GM18505 (cell line): ENCODE measurements around the gene TMEM170B.

Source experiments
- ATAC-seq: cut with Tn5 transposase; IDR thresholded peaks from one replicate; pipeline ENCODE4 v1.9.1; 2021; ENCODE audit not compliant: unreplicated experiment
- POLR2A ChIP-seq: IDR thresholded peaks from 4 replicates; pipeline ENCODE4 v1.6.1; 2011; ENCODE audit warnings: borderline replicate concordance; ENCODE audit not compliant: insufficient read depth, insufficient read length; ENCODE audit errors: extremely low read depth

Gene TMEM170B

DNA sequence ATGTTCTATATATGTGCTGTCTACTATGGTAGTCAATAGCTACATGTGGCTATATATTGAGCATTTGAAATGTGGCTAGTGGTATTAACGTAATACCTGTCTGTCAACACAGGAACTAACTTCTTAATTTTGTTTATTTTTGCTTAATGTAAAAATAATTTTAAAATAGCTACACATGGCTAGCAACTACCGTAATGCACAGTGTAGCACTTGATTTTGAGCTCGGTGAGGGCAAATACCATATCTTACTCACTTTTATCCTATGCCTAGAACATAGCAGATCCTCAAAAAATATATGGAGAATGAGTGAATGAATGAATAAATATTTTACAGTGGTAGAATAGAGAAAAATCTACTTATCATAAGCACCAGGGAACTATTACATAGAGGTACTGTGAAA, 28.1 kb upstream of the TMEM170B start:
- no peak for ATAC-seq

DNA sequence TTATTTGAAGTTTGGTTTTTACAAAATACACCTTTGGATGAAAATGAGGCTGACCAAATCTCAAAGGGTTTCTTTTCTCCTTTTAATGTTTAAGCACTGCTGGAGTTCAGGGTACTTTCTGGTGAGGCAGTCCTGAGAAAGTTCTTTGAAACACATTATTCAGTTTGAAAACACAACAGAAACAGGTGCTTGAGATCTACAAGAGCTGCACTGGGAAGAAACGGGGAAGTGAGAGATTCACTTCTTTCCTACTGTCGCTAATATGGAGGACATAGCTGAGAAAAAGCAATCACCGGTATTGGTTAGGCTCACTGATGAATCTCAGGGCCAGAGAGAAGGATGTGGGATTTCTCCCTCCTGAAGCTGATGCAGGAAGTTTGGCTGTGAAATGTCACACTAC, 22.9 kb upstream of the TMEM170B start:
- TF ChIP-seq POLR2A: no peak
- no peak for ATAC-seq

More for the DNA sequence above, 28.1 kb upstream of the TMEM170B start:
- TF ChIP-seq POLR2A: no peak

DNA sequence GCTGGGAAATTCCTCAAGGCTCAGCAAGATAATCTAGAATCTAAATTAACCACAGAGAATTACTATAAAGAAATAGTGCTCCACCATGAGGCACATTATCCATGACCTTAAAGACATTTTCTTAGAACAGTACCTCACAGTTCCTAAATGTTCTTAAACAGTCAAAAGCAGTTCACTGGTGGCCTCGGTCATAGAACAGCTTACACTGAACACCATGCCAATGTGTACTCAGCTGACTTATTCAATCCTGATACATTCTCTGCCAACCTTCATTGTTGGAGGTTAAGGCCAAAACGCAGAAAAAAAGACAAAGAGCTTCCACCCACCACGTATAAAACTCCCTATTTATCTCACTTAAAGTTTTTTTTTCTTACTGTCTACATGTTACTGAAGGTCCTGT, 21.8 kb upstream of the TMEM170B start:
- ATAC-seq: no peak

DNA sequence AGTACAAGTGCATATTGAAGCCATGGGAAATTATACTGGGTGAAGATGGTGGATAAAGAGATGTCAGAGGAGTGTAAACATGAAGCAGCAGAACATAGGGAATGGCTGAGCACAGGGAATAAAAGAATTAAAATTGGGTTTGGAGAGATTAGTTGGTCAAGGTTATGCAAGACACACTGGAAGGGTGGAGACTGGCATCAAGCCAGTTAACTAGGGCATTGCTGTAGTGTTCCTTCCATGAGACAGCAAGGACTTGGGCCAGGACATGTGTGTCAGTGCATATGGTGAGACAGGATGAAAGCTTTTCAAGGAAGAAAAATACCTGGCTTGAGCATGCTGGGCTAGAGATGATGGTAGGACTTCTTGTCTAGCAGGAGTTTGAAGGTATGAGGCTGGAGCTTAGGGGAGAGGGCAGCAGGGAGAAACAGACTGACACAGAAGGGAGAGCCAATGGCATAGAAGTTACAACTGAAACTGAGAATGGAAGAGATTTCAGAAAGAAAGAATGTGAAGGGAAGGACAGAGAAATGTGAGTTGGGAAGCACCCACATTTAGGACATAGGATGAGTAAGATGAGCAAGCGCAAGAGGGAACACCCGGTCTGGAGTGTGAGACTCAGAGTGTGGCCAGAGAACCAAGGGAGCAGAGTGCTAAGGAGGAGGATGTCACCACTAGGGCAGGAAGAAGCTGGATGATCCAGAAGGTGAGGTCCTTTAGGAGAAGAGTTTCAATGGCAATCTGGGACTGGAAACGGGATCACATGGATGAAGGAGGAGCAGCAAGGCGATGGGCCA, 14.5 kb upstream of the TMEM170B start:
- ATAC-seq: no peak
- TF ChIP-seq POLR2A: no peak

More for the DNA sequence above, 21.8 kb upstream of the TMEM170B start:
- TF ChIP-seq POLR2A: no peak

DNA sequence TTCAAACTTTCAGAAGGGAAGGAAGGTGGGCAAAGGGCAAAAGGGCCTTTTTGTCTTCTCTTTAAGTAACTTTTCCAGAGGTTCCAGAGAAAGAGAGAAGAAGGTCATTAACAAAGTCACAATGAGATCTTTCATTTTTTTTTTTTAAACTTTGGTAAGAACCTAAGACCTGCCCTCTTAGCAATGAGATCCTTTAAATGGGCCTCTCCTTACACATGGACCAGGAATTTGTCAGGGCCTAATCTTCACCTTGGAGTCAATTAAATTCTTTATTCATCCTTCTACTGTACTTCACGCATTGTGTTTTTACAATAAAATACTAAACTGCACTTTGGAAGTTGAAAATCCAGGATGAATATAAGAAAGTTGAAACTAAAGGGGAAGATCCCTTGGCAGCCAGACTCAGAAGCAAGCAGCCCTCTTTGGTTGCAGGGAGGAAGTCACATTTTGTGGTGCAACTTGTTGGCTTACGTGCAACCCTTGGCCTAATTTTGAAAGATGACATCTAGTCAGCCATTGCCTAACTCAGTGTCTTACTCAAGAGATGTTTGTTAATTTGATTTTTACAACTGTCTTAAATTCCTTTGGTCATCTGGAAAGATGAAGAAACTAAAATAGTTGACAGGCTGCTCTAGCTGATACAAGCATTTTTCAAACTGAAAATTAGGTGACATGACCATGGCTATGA, 11.9 kb upstream of the TMEM170B start:
- TF ChIP-seq POLR2A: no peak
- ATAC-seq: no peak

DNA sequence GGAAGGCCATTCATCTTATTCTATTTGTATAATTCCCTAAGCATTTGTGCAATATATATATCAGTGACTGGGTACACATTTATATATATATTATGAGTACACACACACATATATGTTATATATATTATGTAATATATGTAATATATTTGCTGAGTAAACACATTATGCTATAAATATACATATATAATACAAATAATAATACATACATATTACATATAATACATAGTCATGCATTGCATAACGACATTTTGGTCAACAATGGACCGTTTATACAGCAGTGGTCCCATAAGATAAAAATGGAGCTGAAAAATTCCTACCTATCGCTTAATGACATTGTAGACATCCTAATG, 11.4 kb upstream of the TMEM170B start:
- no peak for TF ChIP-seq POLR2A
- ATAC-seq: no peak

DNA sequence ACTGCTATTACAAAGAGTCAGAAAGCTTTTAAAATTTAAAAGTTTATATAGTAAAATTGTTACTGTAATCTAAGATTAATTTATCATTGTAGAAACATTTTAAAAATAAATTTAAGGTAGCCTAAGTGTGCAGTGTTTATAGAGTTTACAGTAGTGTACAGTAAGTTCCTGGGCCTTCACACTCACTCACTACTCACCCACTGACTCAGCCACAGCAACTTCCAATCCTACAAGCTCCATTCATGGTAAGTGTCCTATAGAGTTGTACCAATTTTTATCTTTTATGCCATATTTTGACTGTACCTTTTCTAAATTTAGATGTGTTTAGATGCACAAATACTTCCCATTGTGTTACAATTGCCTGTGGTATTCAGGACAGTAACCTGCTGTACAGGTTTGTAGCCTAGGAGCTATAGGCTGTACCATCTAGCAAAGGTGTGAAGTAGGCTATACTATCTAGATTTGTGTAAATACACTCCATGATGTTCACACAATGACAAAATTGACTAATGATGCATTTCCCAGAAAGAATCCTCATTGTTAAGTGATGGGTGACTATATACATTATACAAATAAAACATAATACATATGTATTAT, 10.2 kb upstream of the TMEM170B start:
- no peak for ATAC-seq
- TF ChIP-seq POLR2A: no peak

DNA sequence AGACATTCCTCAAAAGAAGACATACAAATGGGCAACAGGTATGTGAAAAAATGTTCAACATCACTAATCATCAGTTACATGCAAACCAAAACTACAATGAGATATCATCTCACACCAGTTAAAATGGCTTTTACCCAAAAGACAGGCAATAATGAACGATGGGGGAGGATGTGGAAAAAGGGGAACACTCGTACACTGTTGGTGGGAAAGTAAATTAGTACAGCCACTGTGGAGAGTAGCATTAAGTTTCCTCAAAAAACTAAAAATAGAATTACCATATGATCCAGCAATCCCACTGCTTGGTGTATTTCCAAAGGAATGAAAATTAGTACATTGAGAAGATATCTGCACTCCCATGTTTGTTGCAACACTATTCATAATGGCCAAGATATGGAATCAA, 8.6 kb upstream of the TMEM170B start:
- no peak for ATAC-seq
- TF ChIP-seq POLR2A: no peak

DNA sequence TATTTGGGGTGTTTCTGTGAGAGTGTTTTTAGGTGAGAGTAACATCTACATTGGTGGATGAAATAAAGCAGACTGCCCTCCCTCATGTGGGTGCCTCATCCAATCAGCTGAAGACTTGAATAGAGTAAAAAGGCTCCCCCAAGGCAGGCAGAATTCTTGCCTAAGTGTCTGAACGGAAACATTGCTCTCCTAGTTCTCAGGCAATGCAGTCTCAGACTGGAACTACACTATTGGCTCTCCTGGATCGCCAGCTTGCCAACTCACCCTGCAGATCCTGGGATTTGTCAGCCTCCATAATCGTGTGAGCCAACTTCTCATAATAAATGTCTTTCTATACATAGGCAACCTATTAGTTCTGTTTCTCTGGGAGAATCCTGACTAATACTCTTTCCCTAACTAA, 5.5 kb upstream of the TMEM170B start:
- ATAC-seq: no peak

DNA sequence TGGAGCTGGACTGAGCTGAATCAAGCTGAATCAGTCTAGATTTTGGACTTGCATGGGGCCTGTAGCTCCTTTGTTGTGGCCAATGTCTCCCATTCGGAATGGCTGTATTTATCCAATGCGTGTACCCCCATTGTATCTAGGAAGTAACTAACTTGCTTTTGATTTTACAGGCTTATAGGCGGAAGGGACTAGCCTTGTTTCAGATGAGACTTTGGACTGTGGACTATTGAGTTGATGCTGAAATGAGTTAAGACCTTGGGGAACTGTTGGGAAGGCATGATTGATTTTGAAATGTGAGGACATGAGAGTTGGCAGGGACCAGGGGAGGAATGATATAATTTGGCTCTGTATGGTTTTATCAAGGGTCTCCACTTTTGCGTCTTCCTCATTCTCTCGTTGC, 3.0 kb upstream of the TMEM170B start:
- ATAC-seq: no peak
- no peak for TF ChIP-seq POLR2A

More for the DNA sequence above, 5.5 kb upstream of the TMEM170B start:
- TF ChIP-seq POLR2A: no peak

DNA sequence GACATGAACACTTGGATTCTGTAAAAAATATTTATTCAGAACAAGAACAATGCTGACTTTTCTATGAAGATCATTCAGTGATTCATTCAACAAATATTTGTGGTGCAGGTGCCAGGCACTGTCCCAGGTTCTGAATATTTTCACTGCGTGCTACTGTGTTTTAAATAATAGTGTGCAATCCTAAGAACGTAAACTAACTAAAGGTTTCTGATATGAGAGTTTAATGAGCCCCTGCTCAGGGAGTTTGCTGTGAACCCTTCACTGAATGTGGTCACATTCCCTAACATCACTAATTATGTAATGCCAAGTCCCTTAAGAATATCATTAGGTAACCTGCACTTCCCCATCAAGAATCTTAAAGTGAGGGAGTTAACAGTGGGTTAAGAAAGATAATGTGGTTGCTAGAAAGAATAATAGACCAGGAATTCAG, 1.7 kb upstream of the TMEM170B start:
- TF ChIP-seq POLR2A: no peak
- no peak for ATAC-seq

DNA sequence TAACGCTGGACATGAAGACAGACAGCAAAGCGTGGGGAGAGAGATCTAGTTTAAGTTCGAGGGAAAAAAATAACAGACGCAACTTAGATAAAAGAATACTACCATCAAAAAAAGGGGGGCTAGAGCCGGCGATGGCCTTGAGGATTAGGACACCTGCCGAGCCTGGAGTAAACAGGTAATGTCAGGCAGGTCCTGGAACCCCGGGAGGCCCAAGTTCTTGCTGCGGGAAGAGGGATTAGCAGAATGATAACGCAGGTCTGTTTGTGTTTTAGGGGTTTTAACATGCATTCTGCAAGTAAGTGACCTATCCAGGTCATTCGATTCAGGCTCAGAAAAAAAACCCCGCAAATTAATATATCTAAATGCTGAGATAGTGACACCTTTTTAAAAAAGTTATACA, 754 bp upstream of the TMEM170B start:
- ATAC-seq: no peak
- no peak for TF ChIP-seq POLR2A

DNA sequence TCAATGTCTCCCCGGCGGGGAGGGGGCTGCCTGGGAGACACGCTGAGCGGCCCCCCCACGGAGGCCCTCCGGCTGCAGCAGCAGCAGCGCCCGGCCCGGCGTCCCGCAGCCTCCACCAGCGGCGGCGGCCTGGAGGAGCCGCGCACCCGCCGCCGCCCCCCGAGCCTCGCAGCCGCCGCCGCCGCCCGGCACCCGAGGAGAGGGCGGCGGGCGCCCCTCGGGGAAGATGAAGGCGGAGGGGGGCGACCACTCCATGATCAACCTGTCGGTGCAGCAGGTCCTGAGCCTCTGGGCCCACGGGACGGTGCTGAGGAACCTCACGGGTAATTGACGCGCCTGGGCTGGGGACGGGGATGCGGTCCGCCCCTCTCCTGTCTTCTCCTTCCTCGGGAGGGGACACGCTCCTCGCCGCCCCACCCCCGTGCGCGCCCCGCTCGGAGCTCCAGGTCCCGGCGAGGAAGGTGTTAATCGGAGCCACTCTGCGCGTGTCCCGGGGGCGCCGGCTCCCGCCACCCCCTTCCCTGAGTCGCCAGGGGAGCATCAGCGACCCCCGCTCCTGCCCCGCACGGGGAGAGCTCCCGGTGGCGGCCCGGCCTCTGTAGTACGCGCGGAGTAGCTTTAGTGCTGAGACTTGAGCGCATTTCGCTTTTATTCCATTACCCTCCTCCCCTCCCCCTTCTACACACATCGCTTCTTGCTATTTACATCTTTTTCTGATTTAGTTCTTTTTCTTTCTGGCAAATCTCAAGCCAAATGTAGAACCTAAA, 686 bp downstream of the TMEM170B start:
- no peak for TF ChIP-seq POLR2A
- peak; percentile 18 for ATAC-seq
